HG03342 (cell line): Measurements from ENCODE around the gene GRB10.

ENCODE experiments used
- ATAC-seq: cut with Tn5 transposase; IDR thresholded peaks from one replicate; pipeline ENCODE4 v1.9.1; 2021; ENCODE audit warnings: mild to moderate bottlenecking, moderate library complexity; ENCODE audit not compliant: unreplicated experiment

GRB10 gene

DNA sequence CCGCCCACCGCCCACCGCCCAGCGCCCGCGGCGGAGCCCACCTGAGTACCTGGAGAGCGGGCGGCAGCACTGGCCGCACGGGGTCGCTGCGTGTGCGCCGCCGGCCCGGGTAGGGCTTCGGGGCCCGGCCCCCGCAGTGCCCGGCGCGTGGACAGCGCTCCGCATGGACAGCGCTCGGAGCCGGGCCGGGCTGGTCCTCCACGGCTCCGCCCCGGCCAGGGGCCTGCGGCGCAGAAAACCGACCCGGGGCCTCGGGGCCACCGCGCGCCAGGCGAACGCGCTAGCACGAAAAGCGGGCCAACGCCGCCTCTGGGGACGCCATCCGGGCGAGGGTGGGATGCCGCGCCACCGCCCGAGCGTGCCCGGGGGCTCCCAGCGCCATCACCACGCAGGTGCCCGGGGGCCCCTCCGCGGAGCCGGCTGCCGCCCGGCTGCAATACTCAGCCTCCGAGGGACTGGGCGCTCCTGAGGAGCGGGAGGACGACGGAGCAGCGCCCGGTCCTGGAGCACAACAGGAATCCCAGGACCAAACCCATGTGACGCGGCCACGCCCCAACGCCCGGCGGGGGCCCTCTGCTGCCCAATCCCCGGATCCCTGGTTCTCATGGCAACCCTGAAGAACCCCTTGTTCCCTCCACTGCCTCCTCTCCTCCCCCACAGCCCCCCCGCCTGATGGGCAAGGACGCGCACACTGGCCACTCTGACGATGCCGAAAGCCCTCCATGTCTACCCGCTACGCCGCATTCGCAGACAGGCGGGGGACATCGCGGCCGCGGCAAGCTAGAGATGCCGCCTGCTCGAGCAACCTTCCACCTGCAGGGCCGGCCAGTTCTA lies at the start of gene GRB10:
GRB10 (minus strand) TSS at position 522 of the 834 bp plus-strand sequence. CDS start 50,574 bp downstream, outside the sequence.
- no peak for ATAC-seq

DNA sequence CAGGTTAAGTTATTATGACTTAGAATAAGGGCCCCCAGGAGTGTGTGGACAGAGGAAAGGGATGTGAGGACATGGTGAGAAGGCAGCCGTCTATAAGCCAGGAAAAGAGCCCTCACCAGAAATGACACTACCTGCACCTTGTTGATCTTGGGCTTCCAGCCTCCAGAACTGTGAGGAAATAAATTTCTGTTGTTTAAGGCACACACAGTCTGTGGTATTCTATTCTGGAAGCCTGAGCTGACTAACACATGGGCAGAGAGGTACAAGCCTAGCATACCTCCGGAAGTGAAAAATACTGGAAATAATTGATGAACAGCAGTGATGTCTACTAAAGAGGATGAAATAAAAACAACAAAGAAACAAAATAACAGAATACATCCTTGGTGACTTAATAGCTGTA lies 46.1 kb upstream of the GRB10 start:
- ATAC-seq = no peak

DNA sequence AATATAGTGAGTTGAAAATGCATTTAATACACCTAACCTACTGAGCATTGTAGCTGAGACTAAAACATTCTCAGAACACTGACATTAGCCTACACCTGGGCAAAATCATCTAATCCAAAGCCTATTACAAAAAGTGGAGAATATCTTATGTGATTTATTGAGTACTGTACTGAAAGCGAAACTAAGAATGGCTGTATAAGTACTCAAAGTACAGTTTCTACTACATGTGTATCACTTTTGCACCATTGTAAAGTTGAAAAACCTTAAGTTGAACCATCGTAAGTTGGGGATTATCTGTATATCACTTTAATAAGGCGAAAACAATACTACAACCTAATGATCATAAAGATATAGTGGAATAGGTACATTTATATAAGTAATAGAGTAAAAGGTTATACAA lies 45.4 kb upstream of the GRB10 start:
- ATAC-seq = no peak

DNA sequence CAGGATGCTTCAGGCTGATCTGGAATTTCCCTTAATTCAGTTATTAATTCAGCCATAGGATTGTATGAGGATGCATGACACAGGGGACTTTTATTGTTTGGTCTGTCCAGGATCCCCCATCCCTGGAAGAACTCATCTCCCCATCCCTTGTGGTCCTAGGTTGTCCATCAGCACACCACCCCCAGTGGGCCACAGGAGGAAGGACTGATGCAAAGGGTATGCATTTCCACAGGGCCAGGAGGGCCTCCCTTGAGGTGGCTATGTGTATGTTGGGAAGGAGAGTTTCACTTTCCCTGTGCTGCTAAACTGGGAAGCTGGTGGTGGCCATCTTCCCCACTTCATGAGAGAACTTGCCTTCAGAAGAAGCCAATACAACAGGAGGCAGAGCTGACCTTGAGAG lies 44.6 kb upstream of the GRB10 start:
- no peak for ATAC-seq

DNA sequence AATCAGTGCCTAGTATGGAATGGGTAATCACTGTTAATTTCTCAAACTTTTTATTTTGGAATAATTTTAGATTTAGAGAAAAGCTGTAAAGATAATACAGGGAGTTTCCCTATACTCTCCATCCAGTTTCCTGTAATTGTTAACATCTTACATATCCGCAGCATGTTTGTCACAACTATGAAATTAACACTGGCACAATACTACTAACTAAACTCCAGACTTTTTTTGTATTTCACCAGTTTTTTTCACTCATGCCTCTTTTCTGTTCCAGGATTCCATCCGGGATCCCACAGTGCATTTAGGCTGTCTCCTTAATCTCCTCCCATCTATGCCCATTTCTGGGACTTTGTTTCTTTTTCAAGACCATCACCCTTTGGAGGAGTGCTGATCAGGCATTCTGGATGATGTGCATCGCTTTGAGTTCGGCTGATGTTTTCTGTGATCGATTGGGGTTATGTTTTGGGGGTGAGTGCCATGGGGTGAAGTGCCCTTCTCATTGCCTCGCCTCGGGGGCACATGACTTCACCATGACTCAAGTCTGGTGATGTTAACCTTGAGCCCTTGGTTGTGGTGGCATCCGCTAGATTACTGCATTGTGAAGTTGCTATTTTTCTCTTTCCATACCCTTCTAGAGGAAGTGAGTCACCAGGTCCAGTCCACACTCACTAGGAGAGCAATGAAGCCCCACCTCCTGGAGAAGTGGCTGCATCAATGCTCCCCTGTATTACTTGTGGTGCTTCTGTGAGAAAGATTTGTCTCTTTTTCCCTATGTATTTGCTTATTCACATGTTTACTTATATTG lies 43.9 kb upstream of the GRB10 start:
- no peak for ATAC-seq

DNA sequence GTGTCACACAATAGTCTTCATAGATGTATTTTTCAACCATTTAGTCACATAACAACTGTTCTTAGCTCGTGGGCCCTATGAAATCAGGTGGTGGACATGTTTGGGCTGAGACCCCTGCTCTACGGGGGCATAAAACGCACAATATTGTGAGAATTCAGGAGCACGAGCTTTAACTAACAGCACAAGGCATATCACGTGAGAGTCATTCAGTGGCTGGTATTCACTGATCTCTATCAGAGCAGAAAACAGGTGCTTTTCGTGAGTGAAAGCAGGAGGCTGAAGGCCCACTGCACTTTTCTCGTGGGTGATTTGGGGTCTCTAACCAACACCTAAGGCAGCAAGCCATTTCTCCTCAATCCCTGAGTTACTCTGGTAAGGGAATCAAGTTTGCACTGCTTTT lies 42.8 kb upstream of the GRB10 start:
- ATAC-seq = no peak

DNA sequence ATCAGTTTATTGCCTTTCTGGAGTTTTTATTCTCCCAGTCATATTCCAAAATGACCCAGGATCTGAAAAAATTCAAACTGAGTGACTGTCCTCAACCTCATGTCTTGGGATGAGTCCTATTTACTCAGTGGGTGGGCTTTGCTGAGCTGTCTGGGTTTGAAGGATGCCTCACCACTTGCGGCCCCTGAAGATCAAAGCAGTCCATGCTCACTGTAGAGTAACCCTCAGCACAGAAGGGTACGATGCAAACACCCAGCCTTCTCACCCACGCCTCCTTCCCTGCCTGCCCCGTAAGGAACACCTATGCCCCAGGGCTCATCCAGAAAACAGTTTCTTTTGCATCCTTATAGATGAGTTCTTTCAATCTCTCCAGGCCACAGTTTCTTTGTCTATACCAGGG lies 42.2 kb upstream of the GRB10 start:
- ATAC-seq = no peak

DNA sequence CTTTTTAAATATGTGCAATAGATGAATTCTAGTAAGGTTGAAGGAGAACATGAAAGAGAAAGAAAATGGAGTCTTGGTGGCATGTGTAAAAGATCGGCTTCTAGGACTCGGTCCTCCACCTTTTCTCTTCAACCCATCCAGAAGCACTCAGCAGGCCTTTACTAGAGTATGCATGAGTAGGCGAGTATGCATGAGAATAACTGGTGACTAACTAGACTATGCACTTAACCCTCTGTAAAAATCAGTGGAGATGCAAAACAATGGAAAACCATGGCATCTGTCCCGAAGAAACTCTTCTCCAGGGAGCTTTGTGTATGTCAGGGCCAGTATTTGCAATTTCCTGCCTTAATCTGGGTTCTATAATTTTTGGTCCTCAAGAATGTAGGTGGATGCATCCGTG lies 40.0 kb upstream of the GRB10 start:
- ATAC-seq = no peak

DNA sequence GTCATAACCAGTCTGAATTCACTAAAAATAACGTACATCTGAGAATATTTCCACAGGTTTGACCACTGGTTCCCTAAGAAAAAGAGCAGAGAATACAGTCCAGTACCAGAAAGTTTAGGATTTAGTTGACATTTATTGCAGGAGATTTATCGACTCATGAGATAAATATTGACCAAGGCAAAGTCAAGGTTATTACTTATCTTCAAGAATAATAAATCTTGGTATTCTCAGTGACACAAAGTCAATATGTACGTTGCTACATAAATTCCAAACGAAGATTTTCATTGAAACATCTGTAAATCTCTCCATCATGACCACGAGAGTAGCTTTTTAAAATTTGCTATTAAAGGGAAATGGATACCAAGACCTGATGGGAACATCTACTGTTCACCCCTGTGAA lies 39.4 kb upstream of the GRB10 start:
- ATAC-seq = no peak

DNA sequence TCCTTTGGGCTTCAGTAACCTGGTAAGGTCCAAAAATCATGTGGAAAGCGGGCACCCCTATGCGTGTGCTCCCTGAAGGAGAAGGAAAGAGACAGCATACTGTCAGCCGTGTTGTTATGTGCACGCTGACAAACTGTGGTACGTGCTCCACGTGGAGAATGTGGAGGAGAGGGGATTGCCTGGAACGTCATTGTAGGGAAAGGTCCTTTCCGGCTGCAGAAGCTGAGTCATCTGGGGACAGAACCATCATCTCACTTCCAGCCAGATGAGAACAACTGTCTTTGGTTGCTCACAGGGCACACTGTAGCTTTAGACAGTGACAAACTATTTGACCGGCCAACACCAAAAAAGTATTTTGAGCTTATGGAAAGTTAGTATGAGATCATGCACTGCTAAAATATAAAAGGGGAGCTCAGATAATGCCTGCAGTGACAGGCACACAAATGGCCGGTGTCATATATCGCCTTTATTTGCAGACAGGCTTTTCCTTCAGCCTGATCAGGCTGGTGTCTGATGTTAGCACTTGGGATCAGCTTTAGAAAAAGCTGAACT lies 38.8 kb upstream of the GRB10 start:
- no peak for ATAC-seq

DNA sequence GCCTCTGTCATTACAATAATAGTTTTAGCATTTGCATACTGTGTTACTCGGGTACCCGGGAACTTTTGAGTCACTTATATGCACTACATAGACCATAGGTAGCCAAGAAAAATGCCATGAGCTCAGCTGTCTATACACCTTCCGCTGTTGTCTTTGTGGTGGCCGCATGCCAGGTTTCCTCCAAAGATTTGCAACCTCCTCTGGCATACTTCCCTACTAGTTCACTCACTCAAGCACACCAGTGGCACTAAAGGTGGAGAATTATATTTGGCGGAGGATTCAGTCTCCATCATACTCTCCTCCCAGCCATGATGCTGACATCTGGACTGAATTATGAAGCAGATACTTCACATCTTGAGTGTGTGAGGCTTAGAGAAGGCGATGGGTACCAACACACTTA lies 35.6 kb upstream of the GRB10 start:
- no peak for ATAC-seq

DNA sequence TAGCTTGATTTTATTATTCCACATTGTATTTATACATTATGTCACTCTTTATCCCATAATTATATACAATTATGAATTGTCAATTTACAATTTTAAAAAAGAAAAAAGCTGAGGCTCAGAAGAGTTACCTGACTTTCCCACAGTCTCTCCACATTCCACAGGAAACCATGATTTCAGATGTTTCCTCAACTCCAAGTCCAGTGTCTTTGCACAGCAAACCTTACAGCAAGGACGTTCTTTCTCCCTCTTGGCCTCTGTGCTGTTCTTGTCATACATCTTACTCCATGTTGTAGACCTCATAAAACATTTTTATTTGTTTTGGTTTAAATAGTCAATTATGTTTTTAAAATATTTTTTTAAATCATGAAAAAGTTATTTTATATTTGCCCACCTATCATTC lies 34.9 kb upstream of the GRB10 start:
- ATAC-seq = no peak

DNA sequence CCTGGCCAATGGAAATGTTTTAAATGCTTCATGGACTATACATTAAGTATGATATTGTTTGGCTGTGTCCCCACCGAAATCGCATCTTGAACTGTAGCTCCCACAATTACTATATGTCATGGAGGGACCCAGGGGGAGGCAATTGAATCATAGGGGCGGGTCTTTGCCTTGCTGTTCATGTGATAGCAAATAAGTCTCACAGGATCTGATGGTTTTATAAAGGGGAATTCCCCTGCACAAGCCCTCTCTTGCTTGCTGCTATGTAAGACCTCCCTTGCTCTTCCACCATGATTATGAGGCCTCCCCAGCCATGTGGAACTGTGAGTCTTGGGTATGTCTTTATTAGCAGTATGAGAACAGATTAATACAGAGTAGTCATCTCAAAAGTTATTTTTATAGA lies 32.4 kb upstream of the GRB10 start:
- no peak for ATAC-seq

DNA sequence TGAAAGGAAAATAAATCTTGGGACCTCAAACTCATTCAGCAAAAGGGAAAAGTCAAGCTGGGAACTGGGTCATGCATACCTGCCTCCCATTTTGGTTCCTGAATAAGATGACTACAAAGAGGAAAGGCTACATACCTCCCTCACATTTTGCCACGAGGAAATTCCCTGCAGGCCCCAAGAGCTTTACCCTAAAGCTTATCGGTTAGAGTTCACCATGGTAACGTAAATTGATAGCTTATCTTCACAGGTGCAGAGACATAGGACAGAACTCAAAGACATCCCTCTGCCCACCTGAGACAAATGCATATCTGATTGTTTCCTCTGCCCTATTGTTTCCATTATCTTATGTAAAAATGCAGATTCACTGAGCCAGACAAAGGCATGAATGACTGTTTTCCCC lies 31.5 kb upstream of the GRB10 start:
- no peak for ATAC-seq

DNA sequence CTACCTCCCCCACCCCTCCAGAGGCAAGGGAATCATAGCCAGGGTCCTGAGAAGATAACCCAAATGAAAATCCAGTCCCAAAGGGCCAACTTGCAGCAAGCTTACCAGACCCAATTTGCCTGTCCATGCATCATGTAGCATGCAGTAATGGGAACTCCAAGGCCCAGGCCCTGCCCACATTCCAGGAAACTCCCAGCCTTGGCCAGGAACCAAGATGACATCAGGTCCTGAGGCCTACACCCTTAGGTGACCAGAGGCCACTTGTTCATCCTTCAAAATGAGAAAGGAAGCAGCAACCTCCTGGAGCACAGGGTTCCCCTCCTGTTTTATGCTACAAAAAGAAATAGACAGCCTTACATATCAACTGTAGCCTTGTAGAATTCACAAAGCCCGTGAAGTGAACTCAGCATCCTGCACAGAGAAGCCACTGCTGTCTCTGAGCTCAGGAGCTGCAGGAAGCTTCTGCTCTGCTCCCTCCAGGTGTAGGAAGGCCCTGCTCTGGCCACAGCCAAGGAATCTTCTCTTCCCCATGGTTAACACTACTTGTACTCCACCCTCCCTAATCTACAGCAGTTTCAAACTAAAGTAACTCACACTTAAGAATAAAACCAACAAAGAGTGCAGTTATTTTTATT lies 30.3 kb upstream of the GRB10 start:
- no peak for ATAC-seq

DNA sequence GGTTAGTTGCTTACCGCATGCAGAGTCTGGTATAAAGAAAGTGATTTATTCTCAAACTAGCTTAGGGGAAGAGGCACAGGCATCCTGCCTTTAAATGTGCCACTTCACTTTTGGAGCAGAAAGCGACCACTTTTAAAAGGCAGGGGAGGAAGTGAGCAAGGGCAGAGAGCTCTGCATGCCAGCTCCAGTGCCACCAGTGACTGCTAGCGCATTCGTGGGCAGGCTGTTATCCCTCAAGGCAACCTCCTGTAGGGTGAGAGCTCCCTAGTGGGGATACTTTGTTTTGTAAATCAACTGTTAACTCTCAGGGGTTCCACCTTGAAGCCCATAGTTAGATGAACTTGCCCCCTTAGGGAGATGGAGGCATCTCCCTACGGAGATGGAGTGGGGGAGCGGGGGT lies 29.4 kb upstream of the GRB10 start:
- no peak for ATAC-seq

DNA sequence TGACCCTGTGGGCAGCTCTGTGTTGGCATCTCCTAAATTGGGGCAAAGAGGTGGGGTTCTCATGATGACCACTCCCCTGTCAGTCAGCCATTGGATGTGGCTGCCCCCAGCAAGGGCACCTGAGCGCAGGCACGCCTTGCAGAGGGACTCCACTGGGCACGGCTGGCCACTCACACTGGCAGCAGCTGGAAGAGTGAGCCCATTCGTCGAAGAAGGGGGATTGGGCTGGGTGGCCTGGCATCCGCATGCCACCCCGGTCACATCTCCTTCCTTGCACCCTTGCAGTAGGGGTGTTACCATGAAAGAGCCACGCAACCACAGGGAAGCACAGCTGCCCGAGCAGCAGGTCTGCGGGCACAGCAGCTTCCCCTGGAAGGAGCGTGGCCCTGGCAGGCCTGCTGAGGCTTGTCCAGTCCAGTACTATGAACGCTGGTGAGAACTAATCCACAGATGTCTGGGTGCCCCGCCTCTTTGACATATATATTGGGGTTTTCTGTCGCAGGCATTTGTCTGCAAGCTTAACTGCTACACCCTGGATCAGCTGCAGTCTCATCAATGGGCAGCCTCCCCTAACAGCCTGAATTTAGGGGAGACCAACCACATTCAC lies 25.7 kb upstream of the GRB10 start:
- no peak for ATAC-seq

DNA sequence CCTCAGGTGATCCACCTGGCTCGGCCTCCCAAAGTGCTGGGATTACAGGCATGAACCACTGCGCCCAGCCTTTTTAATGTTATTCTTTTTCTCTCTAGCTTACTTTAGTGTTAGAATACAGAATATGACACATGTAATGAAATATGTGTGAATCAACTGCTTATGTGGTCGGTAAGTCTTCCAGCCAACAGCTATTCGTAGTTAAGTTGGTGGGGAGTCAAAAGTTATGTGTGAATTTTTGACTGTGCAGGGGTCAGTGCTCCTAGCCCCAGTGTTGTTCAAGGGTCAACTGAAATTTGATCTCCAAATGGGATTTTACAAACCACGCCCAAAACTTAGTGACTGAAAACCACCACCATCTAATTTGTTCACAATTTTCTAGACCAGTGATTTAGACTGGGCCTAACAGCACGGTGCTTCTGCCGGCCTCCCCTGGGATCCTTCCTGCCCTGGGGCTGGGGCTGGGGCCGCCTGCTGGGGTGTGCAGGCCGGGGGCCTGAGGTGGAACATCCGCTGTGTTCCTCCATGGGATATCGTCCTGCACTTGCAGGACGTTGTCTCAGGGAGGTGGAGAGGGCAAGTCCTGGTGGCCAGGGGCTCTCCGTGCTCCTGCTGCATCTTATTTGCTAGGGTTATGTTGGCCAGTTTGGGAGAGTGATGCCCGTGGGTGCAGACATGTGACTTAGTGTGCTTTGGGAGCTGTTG lies 24.5 kb upstream of the GRB10 start:
- no peak for ATAC-seq

DNA sequence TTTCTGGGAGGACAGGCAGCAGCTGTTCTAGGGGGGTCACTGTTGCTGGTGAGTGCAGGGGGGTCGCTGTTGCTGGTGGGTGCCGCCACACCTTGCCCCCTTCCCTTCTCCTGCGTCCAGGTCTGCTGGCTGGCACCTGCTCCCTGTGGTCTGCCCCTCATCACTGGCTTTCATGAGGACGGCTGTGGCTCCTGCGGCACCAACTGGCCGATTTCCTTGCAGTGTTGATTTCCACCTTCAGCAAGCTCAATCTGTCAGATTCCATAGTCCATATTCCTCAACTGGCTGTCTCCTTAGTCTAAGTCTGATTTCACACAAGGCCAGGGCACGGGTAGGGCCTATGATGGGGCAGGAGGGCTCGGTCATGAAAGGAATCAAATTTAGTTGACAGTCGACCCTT lies 23.4 kb upstream of the GRB10 start:
- no peak for ATAC-seq

DNA sequence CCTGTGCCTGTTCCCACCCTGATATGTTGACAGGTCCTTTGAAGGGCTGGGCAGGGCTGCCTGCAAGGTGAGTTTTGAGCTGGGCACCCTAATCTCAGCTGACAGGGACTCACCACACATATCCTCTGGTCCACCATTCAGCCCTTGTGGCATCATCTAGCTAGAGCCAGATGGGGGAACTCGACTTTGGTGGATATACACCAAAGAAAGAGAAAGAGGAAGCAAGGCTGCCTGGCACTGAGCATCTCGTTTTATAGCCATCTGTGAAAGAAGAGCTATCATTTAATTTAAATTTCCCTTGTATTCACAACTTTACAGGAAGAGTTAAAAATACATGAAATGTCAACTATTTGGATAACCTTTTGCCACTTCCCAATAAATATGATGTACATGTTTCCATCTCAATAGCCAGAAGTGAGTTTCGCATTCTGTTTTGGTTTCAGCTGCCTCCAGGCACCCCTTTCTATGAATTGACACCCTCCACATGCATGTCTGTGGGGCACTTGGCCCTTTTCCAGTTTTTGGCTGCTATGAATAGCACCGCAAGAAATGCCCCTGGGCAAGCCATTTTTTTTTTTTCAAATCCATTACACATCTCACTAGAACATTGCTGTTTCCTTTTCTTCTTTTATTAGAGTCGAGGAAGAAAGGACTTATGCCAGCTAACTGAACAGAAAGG lies 22.9 kb upstream of the GRB10 start:
- no peak for ATAC-seq
